SK-N-SH treated with all-trans-retinoic acid at 6 μM for 48 hours (cell line): ENCODE data around the gene PSME3IP1.
A peak's percentile ranks its signal among the peaks of the same experiment; 100 is the strongest.

Experiments used
- ATAC-seq: fragments of 200-7000 bp; cut with Tn5 transposase; 3 replicates; pipeline ENCODE4 v1.9.1; 2020; ENCODE audit warnings: mild to moderate bottlenecking, moderate library complexity
- ARNTL ChIP-seq: fragments of 450-650 bp; formaldehyde crosslinking; IDR thresholded peaks from 2 replicates; pipeline ENCODE4 v1.5.0; 2020; ENCODE audit warnings: low read depth, mild to moderate bottlenecking, moderate library complexity, borderline replicate concordance
- BACH2 ChIP-seq: fragments of 250-450 bp; sonication (Bioruptor Pico); IDR thresholded peaks from 2 replicates; pipeline ENCODE4 v1.9.0; 2021; ENCODE audit warnings: mild to moderate bottlenecking, borderline replicate concordance
- CSDC2 ChIP-seq: fragments of 250-450 bp; sonication (Bioruptor Pico); IDR thresholded peaks from 2 replicates; pipeline ENCODE4 v1.5.0; 2020; ENCODE audit warnings: mild to moderate bottlenecking, moderate library complexity
- ESRRG ChIP-seq: fragments of 250-450 bp; sonication (Bioruptor Pico); IDR thresholded peaks from 2 replicates; pipeline ENCODE4 v1.6.1; 2021; ENCODE audit warnings: mild to moderate bottlenecking
- GLIS3 ChIP-seq: fragments of 250-450 bp; sonication (Bioruptor Pico); IDR thresholded peaks from 2 replicates; pipeline ENCODE4 v1.5.0; 2020; ENCODE audit warnings: mild to moderate bottlenecking, moderate library complexity
- ISL1 ChIP-seq: fragments of 250-450 bp; sonication (Bioruptor Pico); IDR thresholded peaks from 2 replicates; pipeline ENCODE4 v2.1.2; 2022; ENCODE audit warnings: mild to moderate bottlenecking, moderate library complexity
- OSR1 ChIP-seq: fragments of 250-450 bp; sonication (Bioruptor Pico); IDR thresholded peaks from 2 replicates; pipeline ENCODE4 v1.8.0; 2022; ENCODE audit warnings: moderate library complexity, mild to moderate bottlenecking, inconsistent platforms
- PPARA ChIP-seq: fragments of 250-450 bp; sonication (Bioruptor Pico); IDR thresholded peaks from 2 replicates; pipeline ENCODE4 v1.5.0; 2020; ENCODE audit warnings: mild to moderate bottlenecking, borderline replicate concordance
- RARB ChIP-seq: fragments of 250-450 bp; sonication (Bioruptor Pico); IDR thresholded peaks from 2 replicates; pipeline ENCODE4 v1.8.0; 2021; ENCODE audit warnings: mild to moderate bottlenecking, moderate library complexity
- SNAI2 ChIP-seq: fragments of 250-450 bp; sonication (Bioruptor Pico); IDR thresholded peaks from 2 replicates; pipeline ENCODE4 v1.5.0; 2020; ENCODE audit warnings: mild to moderate bottlenecking, moderate library complexity
- TCF4 ChIP-seq: fragments of 250-450 bp; sonication (Bioruptor Pico); IDR thresholded peaks from 2 replicates; pipeline ENCODE4 v1.8.0; 2021; ENCODE audit warnings: mild to moderate bottlenecking, moderate library complexity, borderline replicate concordance
- TOX ChIP-seq: fragments of 250-450 bp; sonication (Bioruptor Pico); IDR thresholded peaks from 2 replicates; pipeline ENCODE4 v1.8.0; 2021; ENCODE audit warnings: mild to moderate bottlenecking, moderate library complexity, borderline replicate concordance
- ZC3H10 ChIP-seq: fragments of 250-450 bp; sonication (Bioruptor Pico); IDR thresholded peaks from 2 replicates; pipeline ENCODE4 v1.5.1; 2021; ENCODE audit warnings: mild to moderate bottlenecking, moderate library complexity
- ZFP3 ChIP-seq: fragments of 250-450 bp; sonication (Bioruptor Pico); IDR thresholded peaks from 2 replicates; pipeline ENCODE4 v1.5.0; 2020; ENCODE audit warnings: mild to moderate bottlenecking, moderate library complexity
- ZFP30 ChIP-seq: fragments of 450-650 bp; formaldehyde crosslinking; IDR thresholded peaks from 2 replicates; pipeline ENCODE4 v1.5.0; 2022; ENCODE audit warnings: mild to moderate bottlenecking, moderate library complexity
- ZNF565 ChIP-seq: fragments of 450-650 bp; formaldehyde crosslinking; conservative IDR thresholded peaks from 2 replicates; pipeline ENCODE4 v1.5.0; 2020; ENCODE audit warnings: low read depth, mild to moderate bottlenecking, moderate library complexity
- ZNF8 ChIP-seq: fragments of 450-650 bp; formaldehyde crosslinking; IDR thresholded peaks from 2 replicates; pipeline ENCODE4 v1.5.0; 2020; ENCODE audit warnings: mild to moderate bottlenecking, moderate library complexity
- TF ChIP-seq, protein P1 (sequence below): fragments of 250-450 bp; sonication (Bioruptor Pico); IDR thresholded peaks from 2 replicates; pipeline ENCODE4 v1.5.1; 2020; ENCODE audit warnings: low read depth, mild to moderate bottlenecking, moderate library complexity
- TF ChIP-seq, protein P2 (sequence below): fragments of 250-450 bp; sonication (Bioruptor Pico); IDR thresholded peaks from 2 replicates; pipeline ENCODE4 v1.8.0; 2020; ENCODE audit warnings: mild to moderate bottlenecking, moderate library complexity, borderline replicate concordance
- TF ChIP-seq, protein P3 (sequence below): fragments of 250-450 bp; sonication (Bioruptor Pico); IDR thresholded peaks from 2 replicates; pipeline ENCODE4 v1.5.1; 2021; ENCODE audit warnings: mild to moderate bottlenecking, moderate library complexity
- TF ChIP-seq, protein P4 (sequence below): fragments of 250-450 bp; sonication (Bioruptor Pico); IDR thresholded peaks from 2 replicates; pipeline ENCODE4 v1.5.0; 2020; ENCODE audit warnings: mild to moderate bottlenecking, moderate library complexity

The PSME3IP1 gene

DNA sequence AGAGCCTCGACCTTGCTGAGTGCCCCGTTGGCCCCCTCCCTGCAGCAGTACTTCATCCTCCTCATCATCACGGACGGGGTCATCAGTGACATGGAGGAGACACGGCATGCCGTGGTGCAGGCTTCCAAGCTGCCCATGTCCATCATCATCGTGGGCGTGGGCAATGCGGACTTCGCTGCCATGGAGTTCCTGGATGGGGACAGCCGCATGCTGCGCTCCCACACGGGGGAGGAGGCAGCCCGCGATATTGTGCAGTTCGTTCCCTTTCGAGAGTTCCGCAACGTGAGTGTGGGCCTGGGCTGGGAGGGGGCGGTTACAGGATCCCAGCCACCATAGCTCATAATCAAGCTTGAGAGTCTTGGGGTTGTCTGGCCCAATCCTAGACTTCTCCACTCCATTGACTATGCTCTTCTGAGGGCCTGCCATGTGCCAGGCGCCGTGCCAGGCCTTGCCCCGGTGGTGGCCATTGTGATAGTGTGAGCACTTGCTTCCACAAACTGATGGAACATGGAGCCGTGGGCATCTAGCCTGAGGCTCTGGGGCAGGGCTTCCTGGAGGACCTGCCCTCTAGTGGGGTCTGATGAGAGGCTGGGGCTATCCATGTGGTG, 39.7 kb downstream of the PSME3IP1 start:
- peak; percentile 15 for ATAC-seq
- no peak for TF ChIP-seq ZNF565 (CRISPR knock-in tag)
- TF ChIP-seq TOX (CRISPR knock-in tag), result no peak
- no peak for TF ChIP-seq OSR1 (CRISPR knock-in tag)
- TF ChIP-seq ZC3H10 (CRISPR knock-in tag), result no peak
- TF ChIP-seq, protein P1, sequence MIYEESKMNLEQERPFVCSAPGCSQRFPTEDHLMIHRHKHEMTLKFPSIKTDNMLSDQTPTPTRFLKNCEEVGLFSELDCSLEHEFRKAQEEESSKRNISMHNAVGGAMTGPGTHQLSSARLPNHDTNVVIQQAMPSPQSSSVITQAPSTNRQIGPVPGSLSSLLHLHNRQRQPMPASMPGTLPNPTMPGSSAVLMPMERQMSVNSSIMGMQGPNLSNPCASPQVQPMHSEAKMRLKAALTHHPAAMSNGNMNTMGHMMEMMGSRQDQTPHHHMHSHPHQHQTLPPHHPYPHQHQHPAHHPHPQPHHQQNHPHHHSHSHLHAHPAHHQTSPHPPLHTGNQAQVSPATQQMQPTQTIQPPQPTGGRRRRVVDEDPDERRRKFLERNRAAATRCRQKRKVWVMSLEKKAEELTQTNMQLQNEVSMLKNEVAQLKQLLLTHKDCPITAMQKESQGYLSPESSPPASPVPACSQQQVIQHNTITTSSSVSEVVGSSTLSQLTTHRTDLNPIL (CRISPR knock-in tag), result no peak
- TF ChIP-seq, protein P2, sequence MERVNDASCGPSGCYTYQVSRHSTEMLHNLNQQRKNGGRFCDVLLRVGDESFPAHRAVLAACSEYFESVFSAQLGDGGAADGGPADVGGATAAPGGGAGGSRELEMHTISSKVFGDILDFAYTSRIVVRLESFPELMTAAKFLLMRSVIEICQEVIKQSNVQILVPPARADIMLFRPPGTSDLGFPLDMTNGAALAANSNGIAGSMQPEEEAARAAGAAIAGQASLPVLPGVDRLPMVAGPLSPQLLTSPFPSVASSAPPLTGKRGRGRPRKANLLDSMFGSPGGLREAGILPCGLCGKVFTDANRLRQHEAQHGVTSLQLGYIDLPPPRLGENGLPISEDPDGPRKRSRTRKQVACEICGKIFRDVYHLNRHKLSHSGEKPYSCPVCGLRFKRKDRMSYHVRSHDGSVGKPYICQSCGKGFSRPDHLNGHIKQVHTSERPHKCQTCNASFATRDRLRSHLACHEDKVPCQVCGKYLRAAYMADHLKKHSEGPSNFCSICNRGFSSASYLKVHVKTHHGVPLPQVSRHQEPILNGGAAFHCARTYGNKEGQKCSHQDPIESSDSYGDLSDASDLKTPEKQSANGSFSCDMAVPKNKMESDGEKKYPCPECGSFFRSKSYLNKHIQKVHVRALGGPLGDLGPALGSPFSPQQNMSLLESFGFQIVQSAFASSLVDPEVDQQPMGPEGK (CRISPR knock-in tag), result no peak
- TF ChIP-seq CSDC2 (CRISPR knock-in tag), result no peak
- no peak for TF ChIP-seq ZFP3

DNA sequence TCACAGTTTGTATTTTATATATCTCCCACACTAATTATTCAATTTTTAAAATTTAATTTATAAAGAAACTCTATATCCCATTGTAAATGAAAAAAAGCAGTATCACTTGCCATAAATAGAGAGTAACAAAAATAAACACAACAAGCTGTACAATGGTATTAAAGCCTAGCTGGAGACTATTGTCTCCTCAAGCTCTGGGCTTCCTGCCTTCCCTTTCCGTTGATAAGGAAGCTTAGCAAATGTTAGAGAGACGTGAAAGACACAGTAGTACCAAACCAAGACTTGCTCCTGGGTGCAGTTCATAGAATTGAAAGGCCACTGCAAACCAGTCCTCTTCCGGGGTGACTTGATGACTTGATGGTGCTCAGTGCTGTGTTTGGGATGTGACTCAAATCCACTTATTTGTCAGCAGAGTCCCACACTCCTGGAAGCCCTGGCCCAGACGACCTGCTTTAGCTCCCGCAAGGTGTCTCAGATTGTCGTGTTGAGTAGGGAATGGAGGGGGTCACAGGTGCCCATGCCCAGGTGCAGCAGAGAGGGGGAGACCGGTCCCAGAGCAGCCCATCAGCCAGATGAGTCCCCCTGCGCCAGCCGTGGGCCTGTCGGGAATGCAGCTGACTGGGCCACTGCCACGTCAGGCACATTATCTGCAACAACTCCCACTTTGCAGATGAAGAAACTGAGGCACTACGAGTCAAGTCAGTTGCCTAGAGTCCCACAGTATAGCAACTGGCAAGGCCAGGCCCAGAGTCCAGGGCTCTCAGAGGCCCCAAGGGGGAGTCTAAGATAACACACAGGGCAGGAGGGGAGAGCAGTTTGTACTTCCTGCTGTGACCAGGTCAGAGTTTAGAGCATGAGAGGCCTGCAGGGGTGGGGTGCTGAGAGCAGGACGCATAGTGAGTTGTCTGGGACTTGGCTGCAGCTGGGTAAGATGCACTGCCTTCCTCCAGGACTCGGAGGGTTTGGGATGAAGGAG, 40.5 kb downstream of the PSME3IP1 start:
- TF ChIP-seq SNAI2 (no peak), ZFP30 (CRISPR knock-in tag) (no peak), ESRRG (no peak), PPARA (CRISPR knock-in tag) (no peak), ZFP3 (no peak), ZC3H10 (CRISPR knock-in tag) (no peak), OSR1 (CRISPR knock-in tag) (no peak), ZNF8 (CRISPR knock-in tag) (no peak), RARB (CRISPR knock-in tag) (no peak)
- TF ChIP-seq, protein P3, sequence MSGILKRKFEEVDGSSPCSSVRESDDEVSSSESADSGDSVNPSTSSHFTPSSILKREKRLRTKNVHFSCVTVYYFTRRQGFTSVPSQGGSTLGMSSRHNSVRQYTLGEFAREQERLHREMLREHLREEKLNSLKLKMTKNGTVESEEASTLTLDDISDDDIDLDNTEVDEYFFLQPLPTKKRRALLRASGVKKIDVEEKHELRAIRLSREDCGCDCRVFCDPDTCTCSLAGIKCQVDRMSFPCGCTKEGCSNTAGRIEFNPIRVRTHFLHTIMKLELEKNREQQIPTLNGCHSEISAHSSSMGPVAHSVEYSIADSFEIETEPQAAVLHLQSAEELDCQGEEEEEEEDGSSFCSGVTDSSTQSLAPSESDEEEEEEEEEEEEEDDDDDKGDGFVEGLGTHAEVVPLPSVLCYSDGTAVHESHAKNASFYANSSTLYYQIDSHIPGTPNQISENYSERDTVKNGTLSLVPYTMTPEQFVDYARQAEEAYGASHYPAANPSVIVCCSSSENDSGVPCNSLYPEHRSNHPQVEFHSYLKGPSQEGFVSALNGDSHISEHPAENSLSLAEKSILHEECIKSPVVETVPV (CRISPR knock-in tag), result no peak
- TF ChIP-seq, protein P2 (CRISPR knock-in tag), result no peak
- TF ChIP-seq, protein P4, sequence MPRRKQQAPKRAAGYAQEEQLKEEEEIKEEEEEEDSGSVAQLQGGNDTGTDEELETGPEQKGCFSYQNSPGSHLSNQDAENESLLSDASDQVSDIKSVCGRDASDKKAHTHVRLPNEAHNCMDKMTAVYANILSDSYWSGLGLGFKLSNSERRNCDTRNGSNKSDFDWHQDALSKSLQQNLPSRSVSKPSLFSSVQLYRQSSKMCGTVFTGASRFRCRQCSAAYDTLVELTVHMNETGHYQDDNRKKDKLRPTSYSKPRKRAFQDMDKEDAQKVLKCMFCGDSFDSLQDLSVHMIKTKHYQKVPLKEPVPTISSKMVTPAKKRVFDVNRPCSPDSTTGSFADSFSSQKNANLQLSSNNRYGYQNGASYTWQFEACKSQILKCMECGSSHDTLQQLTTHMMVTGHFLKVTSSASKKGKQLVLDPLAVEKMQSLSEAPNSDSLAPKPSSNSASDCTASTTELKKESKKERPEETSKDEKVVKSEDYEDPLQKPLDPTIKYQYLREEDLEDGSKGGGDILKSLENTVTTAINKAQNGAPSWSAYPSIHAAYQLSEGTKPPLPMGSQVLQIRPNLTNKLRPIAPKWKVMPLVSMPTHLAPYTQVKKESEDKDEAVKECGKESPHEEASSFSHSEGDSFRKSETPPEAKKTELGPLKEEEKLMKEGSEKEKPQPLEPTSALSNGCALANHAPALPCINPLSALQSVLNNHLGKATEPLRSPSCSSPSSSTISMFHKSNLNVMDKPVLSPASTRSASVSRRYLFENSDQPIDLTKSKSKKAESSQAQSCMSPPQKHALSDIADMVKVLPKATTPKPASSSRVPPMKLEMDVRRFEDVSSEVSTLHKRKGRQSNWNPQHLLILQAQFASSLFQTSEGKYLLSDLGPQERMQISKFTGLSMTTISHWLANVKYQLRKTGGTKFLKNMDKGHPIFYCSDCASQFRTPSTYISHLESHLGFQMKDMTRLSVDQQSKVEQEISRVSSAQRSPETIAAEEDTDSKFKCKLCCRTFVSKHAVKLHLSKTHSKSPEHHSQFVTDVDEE (CRISPR knock-in tag), result no peak
- TF ChIP-seq, all 23 proteins: peak for 0
- no peak for ATAC-seq

DNA sequence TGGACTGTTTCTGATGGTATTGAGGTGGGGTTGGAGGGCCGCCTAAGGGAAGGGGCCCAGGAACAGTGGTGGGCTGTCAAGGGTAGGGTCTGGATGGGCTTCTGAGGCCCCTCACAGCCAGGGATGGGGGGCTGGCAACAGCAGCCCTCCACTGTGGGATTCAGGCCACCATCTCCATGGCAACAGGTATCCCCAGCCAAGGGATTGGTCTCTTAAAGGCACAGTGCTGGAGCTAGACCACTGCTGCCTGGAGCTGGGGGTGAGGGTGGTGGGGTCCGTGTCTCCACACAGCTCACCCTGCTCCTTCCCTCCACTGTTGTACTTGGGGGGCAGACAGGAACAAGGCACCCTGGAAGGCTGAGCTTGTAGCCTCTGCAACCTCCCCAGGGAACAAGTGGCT, 41.8 kb downstream of the PSME3IP1 start:
- TF ChIP-seq PPARA (CRISPR knock-in tag) (no peak), TCF4 (CRISPR knock-in tag) (no peak), BACH2 (CRISPR knock-in tag) (no peak), OSR1 (CRISPR knock-in tag) (no peak), TOX (CRISPR knock-in tag) (no peak), GLIS3 (CRISPR knock-in tag) (no peak), ARNTL (no peak), ISL1 (CRISPR knock-in tag) (no peak), ZFP30 (CRISPR knock-in tag) (no peak)
- TF ChIP-seq, protein P4 (CRISPR knock-in tag), result no peak
- no peak for ATAC-seq
